Aorta (tissue), 5 donors: Measurements from ENCODE around the gene GATA3. TPM values are rescaled to one million over a fixed set of nuclear protein-coding genes. Genes with fewer than 3 reads are reported as not detected.

Source experiments
- ATAC-seq: fragments of 200-7000 bp; cut with Tn5 transposase; one replicate; pipeline ENCODE4 v1.9.1; 2022; ENCODE audit warnings: moderate library complexity; ENCODE audit not compliant: low FRiP score
- DNase-seq, 2 donors: peaks; one replicate each; pipeline ENCODE4 v3.0.0-alpha.2; 2020
- H3K27ac ChIP-seq, 2 donors: one replicate each; pipeline ENCODE4 v1.5.1; 2013; ENCODE audit warnings: low read length in 2 of 2, mild to moderate bottlenecking in 2 of 2, moderate library complexity in 2 of 2, control low read depth in 1 of 2, inconsistent platforms in 1 of 2, low read depth in 1 of 2
- H3K27me3 ChIP-seq, 2 donors: one replicate each; pipeline ENCODE4 v1.6.1; 2013; ENCODE audit warnings: control low read depth in 1 of 2, low read length in 1 of 2, mild to moderate bottlenecking in 1 of 2, moderate library complexity in 1 of 2; ENCODE audit not compliant: insufficient read depth in 2 of 2, control insufficient read depth in 1 of 2
- H3K36me3 ChIP-seq, 2 donors: one replicate each; pipeline ENCODE4 v1.6.1; 2013; ENCODE audit warnings: control low read depth in 1 of 2, low read length in 1 of 2, mild to moderate bottlenecking in 1 of 2; ENCODE audit not compliant: insufficient read depth in 2 of 2, control insufficient read depth in 1 of 2
- H3K4me1 ChIP-seq, 2 donors: one replicate each; pipeline ENCODE4 v1.6.1; 2013; ENCODE audit warnings: low read length in 2 of 2, control low read depth in 1 of 2, mild to moderate bottlenecking in 1 of 2, moderate library complexity in 1 of 2; ENCODE audit not compliant: insufficient read depth in 2 of 2, control insufficient read depth in 1 of 2
- H3K4me3 ChIP-seq, 2 donors: one replicate each; pipeline ENCODE4 v1.5.1; 2013; ENCODE audit warnings: low read length in 2 of 2, control low read depth in 1 of 2, mild to moderate bottlenecking in 1 of 2
- H3K9me3 ChIP-seq: one replicate; pipeline ENCODE4 v1.6.1; 2013; ENCODE audit warnings: mild to moderate bottlenecking, low read length; ENCODE audit not compliant: control insufficient read depth
- WGBS, 2 donors: extraction: QIAGEN DNeasy Blood & Tissue Kit; methylation state at CpG; one replicate each; pipeline ENCODE4 v1.1.7; 2013; 5-methylcytosine and 5-hydroxymethylcytosine counted together
- intact Hi-C, 2 donors: fragments of 100-400 bp; cut with DNase I; formaldehyde crosslinking; loops; one replicate each; pipeline versions ENCODE4 v1.14.2 to v1.15.0; 2022
- polyA plus RNA-seq, 2 donors: library from polyadenylated mRNA; stranded (reverse); fragments of 200-250 nt; gene quantifications; one replicate each; pipeline ENCODE4 v1.2.3, GENCODE V29; 2013
- total RNA-seq, 2 donors: library from RNA; stranded (reverse); fragmentation: NEBNext Ultra II Directional; extraction: Animal tissue kit (Norgen Biotek cat#: 25700); gene quantifications; one replicate each; pipeline ENCODE4 v1.2.1, GENCODE V29; 2021
- donor health status: healthy with polysubstance abuse.
- donor health status: Bipolar disorder and iron deficiency.
- donor health status: DM: no; HTN: no; CAD: no.
- donor health status: DM: no; HTN: no; CAD: no.
- donor health status: DM: yes; HTN: yes; CAD: no.

The GATA3 gene
- total and polyA plus RNA-seq, 4 donors = 0.78 to 2.0 (median 1.4) TPM; not detected in 1

DNA sequence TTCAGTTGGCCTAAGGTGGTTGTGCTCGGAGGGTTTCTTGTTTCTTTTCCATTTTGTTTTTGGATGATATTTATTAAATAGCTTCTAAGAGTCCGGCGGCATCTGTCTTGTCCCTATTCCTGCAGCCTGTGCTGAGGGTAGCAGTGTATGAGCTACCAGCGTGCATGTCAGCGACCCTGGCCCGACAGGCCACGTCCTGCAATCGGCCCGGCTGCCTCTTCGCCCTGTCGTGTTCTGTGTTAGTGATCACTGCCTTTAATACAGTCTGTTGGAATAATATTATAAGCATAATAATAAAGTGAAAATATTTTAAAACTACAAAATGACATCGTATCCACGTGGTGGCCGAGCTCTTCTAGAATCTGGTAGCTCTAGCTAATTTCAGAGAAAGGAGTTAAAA lies 20.4 kb downstream of the GATA3 start:
- H3K27ac ChIP-seq = no peak overlapping the region
- no peak for ATAC-seq

DNA sequence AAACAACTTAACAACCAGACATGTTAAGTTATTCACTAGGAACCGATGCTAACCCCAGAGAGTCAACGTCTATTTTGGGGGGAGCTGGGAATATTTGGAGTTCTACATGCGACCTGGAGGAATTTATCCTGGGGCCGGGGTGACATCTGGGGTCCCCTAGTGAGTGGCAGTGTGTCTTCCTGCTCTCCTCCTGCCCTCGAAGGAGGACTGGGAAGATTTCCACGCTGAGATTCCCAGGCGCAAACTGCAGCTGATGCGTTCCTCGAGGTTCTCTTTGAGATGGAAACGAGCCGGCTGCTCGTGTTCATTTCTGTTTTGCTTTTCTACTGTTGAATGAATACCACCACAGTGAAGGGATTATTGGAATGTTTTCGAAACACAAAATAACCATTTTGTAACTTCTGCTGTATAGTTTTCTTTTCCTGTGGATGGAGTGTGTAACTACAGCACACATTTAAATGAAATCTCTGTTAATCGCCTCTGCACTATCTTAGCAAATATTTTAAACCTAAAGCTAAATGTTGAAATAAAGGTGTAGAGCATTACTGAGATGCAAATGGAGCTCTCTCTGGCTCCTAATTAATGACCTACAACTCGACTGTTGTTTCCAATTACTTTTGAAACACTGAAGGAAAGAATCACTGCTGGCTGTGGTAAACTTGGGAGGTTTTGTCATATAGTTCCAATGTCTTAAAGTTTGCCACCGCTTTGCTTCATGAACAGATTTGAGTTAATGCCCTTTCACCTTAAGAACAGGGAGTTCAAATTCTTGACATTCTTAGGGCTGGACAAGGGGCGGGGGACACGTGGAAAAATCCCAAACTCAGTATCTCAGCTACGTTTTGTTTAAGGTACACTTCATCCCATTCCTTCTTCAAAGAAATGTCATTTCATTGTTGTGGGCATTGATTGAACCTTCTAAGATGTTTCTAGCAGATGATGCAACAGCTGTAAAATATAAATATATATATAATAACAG lies 21.1 kb downstream of the GATA3 start:
- intact Hi-C loops = no loop called here
- Histone ChIP-seq H3K4me3 (no peak overlapping the region), H3K36me3 (no peaks in the 10 kb centered on the region), H3K9me3 (no peaks in the 10 kb centered on the region), H3K27ac (no peak overlapping the region), H3K27me3 (no peaks in the 10 kb centered on the region), H3K4me1 (no peaks in the 10 kb centered on the region)
- DNase-seq = no peak
- 28 to 33% methylated on average over 19 of the region's 19 CpGs for WGBS, 2 donors
- ATAC-seq = no peak

More for the DNA sequence above, 20.4 kb downstream of the GATA3 start:
- no peaks in the 10 kb centered on the region for H3K9me3 ChIP-seq
- 88 to 92% methylated on average over 14 of the region's 14 CpGs for WGBS, 2 donors
- no peak overlapping the region for H3K4me3 ChIP-seq
- no peaks in the 10 kb centered on the region for H3K4me1 ChIP-seq
- H3K36me3 ChIP-seq = no peaks in the 10 kb centered on the region
- H3K27me3 ChIP-seq = no peaks in the 10 kb centered on the region
- intact Hi-C loops = no loop called here
- DNase-seq = no peak

DNA sequence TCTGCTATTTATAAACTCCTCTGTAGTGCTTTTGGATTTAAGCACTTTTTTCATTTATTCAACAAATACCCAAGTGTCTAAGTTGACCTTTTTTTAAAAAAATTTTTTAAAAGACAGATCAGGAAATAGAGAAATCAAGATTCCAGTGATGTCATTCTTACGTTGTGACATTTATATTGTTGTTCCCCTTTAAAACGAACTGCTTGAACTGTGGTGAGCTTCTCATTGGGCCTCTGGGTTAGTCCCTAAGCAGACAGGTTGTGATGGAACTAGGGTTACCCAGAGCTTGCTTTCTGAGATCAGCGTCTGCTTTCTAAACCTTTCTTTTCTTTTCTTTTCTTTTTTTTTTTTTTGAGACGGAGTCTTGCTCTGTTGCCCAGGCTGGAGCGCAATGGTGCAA lies 22.4 kb downstream of the GATA3 start:
- H3K9me3 ChIP-seq = no peaks in the 10 kb centered on the region
- no peaks in the 10 kb centered on the region for H3K4me1 ChIP-seq
- DNase-seq = no peak
- H3K4me3 ChIP-seq = no peak overlapping the region
- H3K27ac ChIP-seq = no peak overlapping the region
- intact Hi-C loops = no loop called here
- WGBS, 2 donors = 82 to 85% methylated on average over 5 of the region's 5 CpGs
- ATAC-seq = no peak
- no peaks in the 10 kb centered on the region for H3K27me3 ChIP-seq
- H3K36me3 ChIP-seq = no peaks in the 10 kb centered on the region

DNA sequence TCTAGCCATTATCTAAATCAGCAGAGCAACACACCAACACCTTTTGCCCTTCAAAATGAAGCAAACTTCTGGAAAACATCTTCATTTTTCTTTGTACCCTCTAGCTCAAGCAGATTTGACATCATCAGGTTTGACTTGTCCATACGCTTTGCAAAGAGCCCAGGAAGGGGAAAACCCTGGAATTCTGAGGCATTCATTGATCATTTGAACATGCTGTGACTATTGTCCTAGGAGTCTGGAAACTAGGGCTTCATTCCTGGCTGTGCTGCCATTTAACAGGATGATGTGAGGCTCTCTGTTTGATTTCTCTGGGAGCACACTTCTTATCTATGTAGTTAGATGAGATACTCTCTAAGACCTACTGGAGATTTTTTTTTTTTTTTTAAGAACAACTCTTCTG lies 23.5 kb downstream of the GATA3 start:
- WGBS, 2 donors = 85 to 89% methylated on average over 1 of the region's 1 CpG
- Histone ChIP-seq H3K9me3 (no peaks in the 10 kb centered on the region), H3K4me3 (no peak overlapping the region), H3K4me1 (no peaks in the 10 kb centered on the region), H3K27me3 (no peaks in the 10 kb centered on the region), H3K36me3 (no peaks in the 10 kb centered on the region), H3K27ac (no peak overlapping the region)
- ATAC-seq (no peak), DNase-seq (no peak)
- intact Hi-C loops = no loop called here

DNA sequence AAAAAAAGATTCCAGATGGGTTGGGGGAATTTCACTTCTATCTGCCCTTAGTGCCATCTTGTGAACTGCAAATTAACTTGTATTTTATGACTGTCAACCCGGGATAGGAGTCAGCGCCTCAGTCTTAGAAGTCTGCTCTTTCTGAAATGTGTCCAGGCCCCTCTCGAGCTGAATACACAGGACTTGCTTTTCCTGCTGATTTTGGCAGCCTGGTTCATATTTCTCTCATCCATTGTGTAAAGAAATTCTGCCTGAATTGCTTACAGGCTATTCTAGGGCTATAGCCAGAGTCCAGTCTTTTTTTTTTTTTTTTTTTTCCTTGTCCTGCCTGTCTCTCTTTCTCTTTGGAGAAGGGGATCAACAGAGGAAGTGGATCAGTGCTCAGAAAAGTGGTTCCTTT lies 24.6 kb downstream of the GATA3 start:
- DNase-seq = no peak

DNA sequence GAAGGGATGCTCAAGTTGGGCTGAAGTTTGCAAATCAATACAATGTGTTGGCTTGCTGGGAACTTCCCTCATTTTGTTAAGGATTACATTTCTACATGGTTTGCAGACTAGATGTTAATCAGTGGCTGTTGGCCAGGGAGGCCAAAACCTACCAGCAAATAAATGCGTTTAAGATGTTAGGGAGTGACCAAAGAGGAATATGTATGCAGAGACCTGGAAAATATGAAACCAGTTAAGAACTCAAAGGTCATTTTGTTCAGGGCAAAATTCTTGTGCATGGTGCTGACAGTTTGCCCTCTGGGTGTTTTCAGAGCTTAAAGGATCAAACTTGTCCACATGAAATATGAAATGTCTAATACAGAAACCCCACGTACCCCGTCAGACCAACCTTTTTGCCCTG lies 30.3 kb downstream of the GATA3 start:
- DNase-seq (no peak), ATAC-seq (no peak)
- Histone ChIP-seq H3K4me1 (no peaks in the 10 kb centered on the region), H3K27ac (no peak overlapping the region), H3K9me3 (no peaks in the 10 kb centered on the region), H3K27me3 (no peaks in the 10 kb centered on the region), H3K36me3 (no peaks in the 10 kb centered on the region), H3K4me3 (no peak overlapping the region)
- 40 to 49% methylated on average over 3 of the region's 3 CpGs for WGBS, 2 donors
- intact Hi-C loops = no loop called here

More for the DNA sequence above, 24.6 kb downstream of the GATA3 start:
- Histone ChIP-seq H3K36me3 (no peaks in the 10 kb centered on the region), H3K27ac (no peak overlapping the region), H3K4me1 (no peaks in the 10 kb centered on the region), H3K4me3 (no peak overlapping the region), H3K9me3 (no peaks in the 10 kb centered on the region), H3K27me3 (no peaks in the 10 kb centered on the region)
- intact Hi-C loops = no loop called here
- WGBS, 2 donors = 7 to 8% methylated on average over 3 of the region's 3 CpGs
- no peak for ATAC-seq

DNA sequence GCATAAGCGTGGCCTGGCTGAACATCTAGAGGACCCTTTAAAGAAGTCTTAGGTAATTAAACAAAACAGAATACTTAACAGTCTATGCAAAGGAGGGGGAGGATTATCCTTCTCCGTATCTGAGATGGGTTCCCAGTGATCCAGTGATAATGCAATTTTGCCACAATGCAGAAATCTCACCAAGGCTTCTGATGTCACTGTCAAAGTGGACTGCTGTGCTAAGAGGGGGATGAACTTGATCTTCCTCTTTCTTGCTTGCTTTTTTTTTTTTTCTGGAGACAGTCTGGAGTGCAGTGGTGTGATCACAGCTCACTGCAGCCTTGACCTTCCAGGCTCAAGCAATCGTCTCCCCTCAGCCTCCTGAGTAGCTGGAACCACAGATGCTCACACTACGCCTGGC lies 30.8 kb downstream of the GATA3 start:
- WGBS, 2 donors = 75 to 76% methylated on average over 4 of the region's 4 CpGs
- H3K4me1 ChIP-seq = no peaks in the 10 kb centered on the region
- H3K36me3 ChIP-seq = no peaks in the 10 kb centered on the region
- intact Hi-C loops = no loop called here
- DNase-seq = no peak
- H3K9me3 ChIP-seq = no peaks in the 10 kb centered on the region
- no peak for ATAC-seq
- no peak overlapping the region for H3K4me3 ChIP-seq
- no peaks in the 10 kb centered on the region for H3K27me3 ChIP-seq
- no peak overlapping the region for H3K27ac ChIP-seq

DNA sequence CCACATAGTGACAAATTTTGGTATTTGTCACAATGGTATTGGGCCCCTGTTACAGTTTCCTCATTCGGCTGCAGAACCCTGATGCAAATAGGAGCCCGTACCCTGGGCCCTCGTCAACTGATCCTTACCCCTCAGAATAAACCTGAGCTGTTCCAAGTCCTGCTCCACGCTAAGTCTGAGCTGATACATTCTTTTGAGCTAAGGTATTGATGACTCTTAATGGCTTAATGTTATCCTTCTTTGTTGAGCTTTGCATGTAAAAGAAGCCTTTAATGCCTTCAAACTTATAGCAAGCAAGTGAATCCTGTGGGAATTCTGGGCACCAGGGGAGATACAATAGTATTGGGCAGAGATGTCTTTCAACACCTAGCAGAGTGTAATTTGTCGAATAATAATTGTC lies 31.8 kb downstream of the GATA3 start:
- Histone ChIP-seq H3K36me3 (no peaks in the 10 kb centered on the region), H3K9me3 (no peaks in the 10 kb centered on the region), H3K4me1 (no peaks in the 10 kb centered on the region), H3K4me3 (no peak overlapping the region), H3K27me3 (no peaks in the 10 kb centered on the region), H3K27ac (no peak overlapping the region)
- ATAC-seq (no peak), DNase-seq (no peak)
- intact Hi-C loops = no loop called here
- WGBS, 2 donors = 81 to 88% methylated on average over 5 of the region's 5 CpGs

DNA sequence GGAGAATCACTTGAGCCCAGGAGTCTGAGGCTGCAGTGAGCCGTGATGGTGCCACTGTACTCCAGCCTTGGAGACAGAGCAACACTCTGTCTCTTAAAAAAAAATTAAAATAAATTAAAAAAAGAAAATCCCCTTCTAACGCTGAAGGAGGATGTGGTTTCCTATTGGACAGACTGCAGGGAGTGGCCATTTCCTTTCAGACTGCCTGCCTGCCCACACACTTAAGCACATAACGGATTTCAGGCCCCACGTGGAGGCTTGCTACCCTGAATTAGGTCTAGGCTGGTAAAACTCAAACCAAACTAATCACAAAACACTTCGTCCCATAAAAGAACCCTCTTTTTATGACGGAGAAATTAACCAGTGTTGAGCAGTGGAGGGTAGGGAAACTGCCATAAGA lies 34.0 kb downstream of the GATA3 start:
- WGBS, 2 donors = 65 to 72% methylated on average over 6 of the region's 6 CpGs
- no peaks in the 10 kb centered on the region for H3K27me3 ChIP-seq
- no peak overlapping the region for H3K4me3 ChIP-seq
- no peaks in the 10 kb centered on the region for H3K9me3 ChIP-seq
- H3K4me1 ChIP-seq = no peaks in the 10 kb centered on the region
- ATAC-seq (no peak), DNase-seq (no peak)
- intact Hi-C loops = no loop called here
- no peaks in the 10 kb centered on the region for H3K36me3 ChIP-seq
- H3K27ac ChIP-seq = no peak overlapping the region
